GM12801 (cell line): ENCODE results near the gene MPPED1.

ENCODE experiments used
- CTCF ChIP-seq: IDR thresholded peaks from one replicate; pipeline ENCODE4 v1.5.1; 2011; ENCODE audit warnings: control low read depth; ENCODE audit not compliant: insufficient read length; ENCODE audit errors: extremely low read depth

The MPPED1 gene

DNA sequence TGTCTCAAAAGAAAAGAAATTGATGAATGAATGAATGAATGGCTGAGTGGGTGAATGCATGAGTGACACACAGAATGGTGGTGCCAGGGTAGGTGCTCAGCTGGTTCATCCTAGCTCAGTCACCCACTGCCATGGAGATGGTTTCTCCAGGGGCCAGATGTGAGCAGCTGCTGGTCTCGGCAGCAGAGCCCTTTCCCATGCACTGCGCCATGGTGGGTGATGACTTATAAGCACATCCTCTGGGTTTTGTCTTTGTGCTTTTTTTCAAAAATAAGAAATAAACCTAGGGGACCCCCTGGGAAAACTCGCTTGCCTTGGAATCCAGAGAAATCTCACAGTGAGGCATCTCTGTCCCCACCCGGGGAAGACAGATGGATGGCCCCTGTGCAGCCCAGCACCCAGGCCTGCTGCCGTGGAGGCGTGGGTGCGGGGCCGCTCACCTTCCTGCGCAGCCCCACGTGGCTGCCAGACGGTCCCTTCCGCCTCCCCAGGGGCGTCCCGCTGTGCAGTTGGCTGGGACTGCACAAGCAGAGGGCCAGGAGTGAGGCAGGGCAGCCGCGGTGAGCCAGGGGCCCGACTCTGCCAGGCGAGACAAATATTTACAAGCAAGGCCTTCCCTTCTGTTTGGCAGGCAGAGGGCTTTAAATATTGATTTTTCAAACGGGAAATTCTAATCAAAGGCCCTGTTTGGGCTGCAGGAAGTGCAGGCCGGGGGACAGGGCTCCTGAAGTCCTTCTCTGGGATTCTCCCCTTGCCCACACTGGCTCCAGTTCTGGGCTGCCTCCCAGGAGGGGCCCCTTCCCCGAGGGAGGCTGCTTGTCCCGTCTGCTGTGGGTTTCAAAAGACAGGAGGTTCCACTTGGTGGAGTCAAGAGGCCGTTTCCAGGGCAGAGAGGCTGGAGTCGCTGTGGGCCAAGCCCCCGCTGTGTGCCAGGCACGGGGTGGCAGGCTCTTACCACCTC is 24.3 kb downstream of the MPPED1 start:
- TF ChIP-seq CTCF = no peak

DNA sequence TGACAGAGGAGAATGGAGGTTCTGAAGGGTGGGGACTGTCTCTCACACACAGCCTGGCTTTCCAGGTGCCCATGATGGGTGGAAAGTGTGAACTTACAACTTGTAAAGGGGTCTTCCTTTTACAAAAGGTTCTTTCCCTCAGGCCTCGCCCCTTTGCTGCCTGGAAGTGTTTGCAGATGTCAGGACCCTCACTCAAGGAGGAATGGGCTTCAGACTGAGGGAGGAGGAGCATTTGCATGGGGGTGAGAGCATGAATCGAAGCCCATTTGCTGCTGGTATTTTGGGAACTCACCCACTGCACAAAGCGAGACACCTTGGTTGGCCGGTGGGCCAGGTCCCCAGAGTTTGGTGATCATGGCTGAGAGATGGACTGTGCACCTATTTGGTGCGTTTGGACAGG is 25.1 kb downstream of the MPPED1 start:
- no peak for TF ChIP-seq CTCF

DNA sequence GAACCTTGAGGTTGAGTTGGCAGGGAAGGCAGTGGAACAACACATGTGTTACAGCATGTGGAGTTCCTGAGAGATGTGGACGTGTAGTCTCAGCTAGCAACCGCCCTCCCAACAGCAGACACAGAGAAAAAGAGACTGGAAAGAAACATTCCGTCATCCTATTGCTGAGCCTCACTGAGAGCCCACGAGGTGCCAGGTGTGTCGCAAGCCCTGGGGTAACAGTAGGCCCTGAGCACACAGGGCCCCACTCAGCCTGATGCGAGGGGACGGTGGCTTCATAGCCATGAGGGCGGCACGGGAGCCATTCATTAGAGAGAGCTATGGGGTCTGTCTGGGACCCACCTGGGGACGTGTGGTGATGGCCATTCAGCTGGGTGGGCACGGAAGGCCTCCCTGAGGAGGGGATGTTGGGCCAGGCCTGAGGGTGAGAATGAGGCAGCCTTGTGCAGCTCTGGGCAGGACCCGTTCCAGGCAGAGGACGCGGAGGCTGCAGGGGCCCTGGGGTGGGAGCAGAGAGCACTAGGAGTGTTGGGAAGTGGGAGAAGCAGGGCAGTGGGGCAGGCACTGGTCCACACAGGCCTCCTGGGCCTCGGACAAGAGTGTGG is 26.2 kb downstream of the MPPED1 start:
- no peak for TF ChIP-seq CTCF

DNA sequence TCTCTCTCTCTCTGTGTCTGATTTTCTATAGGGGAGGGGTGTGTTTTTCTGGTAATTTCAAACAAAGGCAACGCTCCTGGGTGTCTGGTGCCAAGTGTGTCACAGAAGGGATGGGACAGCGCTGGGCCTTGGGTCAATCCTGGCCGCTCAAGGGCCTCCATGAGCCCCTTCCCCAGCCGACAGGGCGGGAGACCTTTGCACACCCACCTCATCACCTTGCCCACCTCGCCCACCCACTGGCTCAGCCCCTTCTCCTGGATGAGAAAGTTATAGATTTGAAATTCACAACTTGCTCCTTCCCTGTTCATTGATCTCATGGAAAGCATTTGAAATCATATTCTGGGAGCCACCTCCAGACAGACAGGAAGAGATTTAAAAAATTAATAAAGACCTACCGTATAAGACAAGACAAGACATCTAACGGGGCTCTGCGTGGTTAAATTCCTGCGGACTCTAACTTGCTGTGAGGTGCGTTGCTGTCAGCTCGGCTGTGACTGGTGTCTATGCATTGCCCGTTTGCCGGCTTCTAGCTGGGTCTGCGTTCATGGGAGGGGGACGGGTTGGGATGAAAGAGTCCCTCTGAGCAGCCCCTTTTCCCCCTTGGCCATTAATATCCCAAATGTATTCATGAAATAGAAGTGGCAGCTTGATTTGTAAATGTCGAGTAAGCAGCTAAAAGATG is 27.0 kb downstream of the MPPED1 start:
- no peak for TF ChIP-seq CTCF

GRCh38 chr22:43439368-43440103 is 27.7 kb downstream of the MPPED1 start:
- no peak for TF ChIP-seq CTCF

DNA sequence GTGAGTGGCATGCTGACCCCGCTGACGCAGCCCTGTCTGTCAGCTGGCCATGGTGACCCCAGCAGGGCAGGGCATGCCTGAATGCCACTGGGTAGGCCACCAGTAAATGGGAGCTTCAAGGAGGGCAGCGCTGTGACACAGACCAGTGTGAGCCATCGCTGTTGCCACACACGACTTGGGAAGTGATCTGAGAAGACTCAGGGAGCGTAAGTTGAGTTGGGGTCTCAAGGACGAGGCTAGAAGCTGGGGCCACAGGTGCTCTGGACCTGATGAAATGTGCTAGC is 28.2 kb downstream of the MPPED1 start:
- no peak for TF ChIP-seq CTCF

GRCh38 chr22:43440556-43440955 is 28.7 kb downstream of the MPPED1 start:
- TF ChIP-seq CTCF = no peak
